Gastrocnemius medialis (tissue), 4 donors: ENCODE results near the gene MED13L.

Experiments
- CTCF ChIP-seq, 5 experiments: fragments of 450-650 bp in 3 of 5; fragments of 200-600 bp in 2 of 5; sonication (generic) in 2 of 5; IDR thresholded peaks in 4 of 5; conservative IDR thresholded peaks in 1 of 5; 1 replicate in 4 of 5; 2 replicates in 1 of 5; pipeline ENCODE4 v1.5.1; 2016 to 2019; ENCODE audit warnings: antibody characterized with exemption in 5 of 5, mild to moderate bottlenecking in 3 of 5, moderate library complexity in 3 of 5
- POLR2A ChIP-seq, 2 donors: fragments of 450-650 bp; IDR thresholded peaks; one replicate each; pipeline ENCODE4 v1.6.1; 2017; ENCODE audit warnings: antibody characterized with exemption in 2 of 2, mild to moderate bottlenecking in 2 of 2, moderate library complexity in 2 of 2

- peak in 1 of 5 experiments; percentile 21 for TF ChIP-seq CTCF (IDR thresholded peaks at IDR 0.05 in 4 of 5, conservative IDR thresholded peaks at IDR 0.05 in 1 of 5)
- no peak for TF ChIP-seq POLR2A (IDR thresholded peaks at IDR 0.05)
Measured at GRCh38 chr12:116273813-116274550, 3.5 kb downstream of the MED13L start.
